ENCODE data around the gene CCDC201. TPM values are rescaled to one million over a fixed set of nuclear protein-coding genes. Genes with fewer than 3 reads are reported as not detected.

The CCDC201 gene
- total and polyA plus RNA-seq, 9 donors, result 0.15 TPM; not detected in 8

DNA sequence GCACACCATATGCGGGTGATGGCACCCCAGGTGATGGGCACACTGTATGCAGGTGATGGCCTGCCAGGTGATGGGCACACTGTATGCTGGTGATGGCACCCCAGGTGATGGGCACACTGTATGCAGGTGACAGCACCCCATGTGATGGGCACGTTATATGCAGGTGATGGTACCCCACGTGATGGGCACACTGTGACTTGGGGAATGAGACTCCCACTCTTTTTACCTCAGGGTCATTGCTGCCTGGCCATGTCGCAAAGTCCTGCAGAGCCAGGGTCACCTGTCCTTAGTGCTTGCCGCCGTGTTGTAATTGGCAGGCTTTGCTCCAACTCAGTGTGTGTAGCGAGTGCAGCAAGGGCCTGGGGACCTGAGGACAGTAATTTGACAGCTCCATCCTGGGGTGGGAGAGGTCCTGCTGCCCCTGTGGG is 7.6 kb upstream of the CCDC201 start:
- TF ChIP-seq, protein P1, sequence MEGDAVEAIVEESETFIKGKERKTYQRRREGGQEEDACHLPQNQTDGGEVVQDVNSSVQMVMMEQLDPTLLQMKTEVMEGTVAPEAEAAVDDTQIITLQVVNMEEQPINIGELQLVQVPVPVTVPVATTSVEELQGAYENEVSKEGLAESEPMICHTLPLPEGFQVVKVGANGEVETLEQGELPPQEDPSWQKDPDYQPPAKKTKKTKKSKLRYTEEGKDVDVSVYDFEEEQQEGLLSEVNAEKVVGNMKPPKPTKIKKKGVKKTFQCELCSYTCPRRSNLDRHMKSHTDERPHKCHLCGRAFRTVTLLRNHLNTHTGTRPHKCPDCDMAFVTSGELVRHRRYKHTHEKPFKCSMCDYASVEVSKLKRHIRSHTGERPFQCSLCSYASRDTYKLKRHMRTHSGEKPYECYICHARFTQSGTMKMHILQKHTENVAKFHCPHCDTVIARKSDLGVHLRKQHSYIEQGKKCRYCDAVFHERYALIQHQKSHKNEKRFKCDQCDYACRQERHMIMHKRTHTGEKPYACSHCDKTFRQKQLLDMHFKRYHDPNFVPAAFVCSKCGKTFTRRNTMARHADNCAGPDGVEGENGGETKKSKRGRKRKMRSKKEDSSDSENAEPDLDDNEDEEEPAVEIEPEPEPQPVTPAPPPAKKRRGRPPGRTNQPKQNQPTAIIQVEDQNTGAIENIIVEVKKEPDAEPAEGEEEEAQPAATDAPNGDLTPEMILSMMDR (IDR thresholded peaks at IDR 0.05), result no peak
- TF ChIP-seq EP300 (IDR thresholded peaks at IDR 0.05) (no peak), POLR2A (IDR thresholded peaks at IDR 0.05) (no peak)

DNA sequence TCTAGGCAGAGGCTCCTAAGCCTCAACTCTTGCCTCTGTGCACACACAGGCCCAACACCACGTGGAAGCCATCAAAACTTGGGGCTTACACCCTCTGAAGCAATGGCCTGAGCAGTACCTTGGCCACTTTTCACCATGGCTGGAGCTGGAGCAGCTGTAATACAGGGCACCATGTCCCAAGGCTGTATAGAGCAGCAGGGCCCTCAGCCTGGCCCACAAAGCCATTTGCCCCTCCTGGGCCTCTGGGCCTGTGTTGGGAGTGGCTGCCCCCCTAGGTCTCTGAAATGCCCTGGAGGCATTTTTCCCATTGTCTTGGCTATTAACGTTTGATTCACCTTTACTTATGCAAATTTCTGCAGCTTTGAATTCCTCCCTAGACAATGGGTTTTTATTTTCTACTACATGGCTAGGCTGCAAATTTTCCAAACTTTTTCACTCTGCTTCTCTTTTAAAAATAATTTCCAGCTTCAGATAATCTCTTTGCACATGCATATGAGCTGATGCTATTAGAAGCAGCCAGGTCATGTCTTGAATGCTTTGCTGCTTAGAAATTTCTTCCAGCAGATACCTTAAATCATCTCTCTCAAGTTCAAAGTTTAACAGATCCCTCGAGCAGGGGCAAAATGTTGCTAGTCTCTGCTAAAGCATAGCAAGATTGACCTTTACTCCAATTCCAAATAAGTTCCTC is 5.7 kb upstream of the CCDC201 start:
- Histone ChIP-seq H3K4me3 (no peak overlapping the region), H3K36me3 (no peaks in the 10 kb centered on the region), H3K27ac (no peak overlapping the region), H3K27me3 (no peaks in the 10 kb centered on the region), H3K9me3 (peaks cover 0 to 5% of the 10 kb centered on the region in 2 donors), H3K4me1 (ENCODE audit: insufficient read depth) (no peaks in the 10 kb centered on the region)
- DNase-seq, result no peak
- intact Hi-C loops (cut with DNase I), result no loop called here
- TF ChIP-seq, protein P1 (IDR thresholded peaks at IDR 0.05), result no peak
- no peak for TF ChIP-seq POLR2A (IDR thresholded peaks at IDR 0.05)
- TF ChIP-seq EP300 (IDR thresholded peaks at IDR 0.05), result no peak
- WGBS, 3 donors, result 27 to 58% (median 31%) methylated on average over 3 of the region's 3 CpGs

More for the DNA sequence above, 7.6 kb upstream of the CCDC201 start:
- Histone ChIP-seq H3K27me3 (no peaks in the 10 kb centered on the region), H3K36me3 (no peaks in the 10 kb centered on the region), H3K4me3 (no peak overlapping the region), H3K27ac (no peak overlapping the region), H3K4me1 (ENCODE audit: insufficient read depth) (no peaks in the 10 kb centered on the region), H3K9me3 (peaks cover 0 to 5% of the 10 kb centered on the region in 2 donors)
- WGBS, 3 donors, result 92 to 94% (median 92%) methylated on average over 7 of the region's 7 CpGs
- DNase-seq, result no peak
- intact Hi-C loops (cut with DNase I), result no loop called here

DNA sequence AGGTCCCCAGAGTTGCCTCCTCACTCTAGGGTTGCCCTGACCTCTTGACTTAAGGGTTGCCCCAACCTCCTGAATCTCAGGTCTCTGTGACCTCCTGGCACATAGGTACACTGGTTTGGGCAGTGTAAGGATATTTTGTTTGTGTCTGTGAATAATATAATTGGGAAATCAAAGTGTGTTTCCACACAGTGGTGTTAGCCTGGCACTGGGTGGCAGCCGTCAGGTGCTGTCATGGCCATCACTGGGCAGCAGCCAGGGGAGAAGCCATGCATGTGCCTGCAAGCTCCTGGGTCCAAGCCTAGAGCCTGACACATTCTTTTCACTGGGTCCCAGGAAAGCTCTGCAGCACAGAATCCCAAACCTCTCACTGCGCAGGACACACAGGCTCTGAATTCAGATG is 3.6 kb upstream of the CCDC201 start:
- no peaks in the 10 kb centered on the region for H3K27me3 ChIP-seq
- intact Hi-C loops (cut with DNase I), result no loop called here
- no peak overlapping the region for H3K27ac ChIP-seq
- no peaks in the 10 kb centered on the region for H3K36me3 ChIP-seq
- no peak overlapping the region for H3K4me3 ChIP-seq
- H3K4me1 ChIP-seq (ENCODE audit: insufficient read depth), result no peaks in the 10 kb centered on the region
- TF ChIP-seq EP300 (IDR thresholded peaks at IDR 0.05), result no peak
- TF ChIP-seq, protein P1 (IDR thresholded peaks at IDR 0.05), result no peak
- TF ChIP-seq POLR2A (IDR thresholded peaks at IDR 0.05), result no peak
- peaks cover 0 to 5% of the 10 kb centered on the region in 2 donors for H3K9me3 ChIP-seq
- DNase-seq, result no peak
- 89 to 97% (median 93%) methylated on average over 2 of the region's 2 CpGs for WGBS, 3 donors

DNA sequence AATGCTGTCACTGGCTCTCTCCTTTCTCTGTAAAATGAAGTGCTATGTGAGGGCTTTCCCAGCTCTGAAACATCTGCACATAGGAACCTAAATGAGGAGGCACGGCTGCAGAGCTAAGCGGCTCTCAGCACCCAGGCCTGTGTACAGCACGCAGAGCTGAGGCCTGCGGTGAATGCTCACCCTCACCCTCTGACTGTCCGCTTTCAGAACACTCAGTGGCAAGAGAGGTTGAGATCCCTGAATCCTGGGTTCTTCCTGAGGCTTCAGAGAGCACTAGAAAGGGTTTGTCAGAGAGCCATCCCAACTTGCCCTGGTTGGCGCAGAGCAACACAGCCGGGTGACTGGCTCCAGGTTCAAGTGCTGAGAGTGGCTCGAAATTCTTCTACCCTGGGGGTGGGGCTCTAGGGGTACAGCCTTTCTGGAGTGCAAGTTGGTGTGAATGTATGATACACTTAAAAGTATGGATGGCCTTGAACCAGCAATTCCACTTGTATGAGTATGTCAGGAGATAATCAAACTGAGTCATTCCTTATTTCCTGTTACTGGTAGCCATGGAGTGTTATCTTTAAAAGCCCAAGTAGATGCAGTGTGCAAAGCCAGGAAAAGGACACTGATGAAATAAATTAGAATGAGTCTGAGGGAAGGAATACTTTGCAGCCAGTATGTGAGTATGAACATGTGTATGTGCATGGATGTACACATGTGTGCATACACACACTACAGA is 1.7 kb upstream of the CCDC201 start:
- Histone ChIP-seq H3K27me3 (no peaks in the 10 kb centered on the region), H3K4me1 (ENCODE audit: insufficient read depth) (no peaks in the 10 kb centered on the region), H3K4me3 (no peak overlapping the region), H3K27ac (no peak overlapping the region), H3K9me3 (peaks cover 0 to 5% of the 10 kb centered on the region in 2 donors), H3K36me3 (no peaks in the 10 kb centered on the region)
- intact Hi-C loops (cut with DNase I), result no loop called here
- no peak for DNase-seq
- WGBS, 3 donors, result 88 to 90% (median 90%) methylated on average over 8 of the region's 8 CpGs
- TF ChIP-seq EP300 (IDR thresholded peaks at IDR 0.05) (no peak), POLR2A (IDR thresholded peaks at IDR 0.05) (no peak)
- TF ChIP-seq, protein P1 (IDR thresholded peaks at IDR 0.05), result no peak
